Heart left ventricle (tissue), 13 donors: ENCODE data around the gene CASP7.

Experiments
- POLR2A ChIP-seq, 2 donors: fragments of 450-650 bp; IDR thresholded peaks; one replicate each; pipeline ENCODE4 v1.6.1; 2017; ENCODE audit warnings: antibody characterized with exemption in 2 of 2, mild to moderate bottlenecking in 2 of 2, moderate library complexity in 2 of 2
- TF ChIP-seq, protein P1 (sequence below), 12 donors: fragments of 200-600 bp; sonication (generic) in 4 of 12; IDR thresholded peaks; one replicate each; pipeline versions ENCODE4 v1.5.0 to v1.8.0; 2018 to 2022; ENCODE audit warnings: antibody characterized with exemption in 12 of 12, mild to moderate bottlenecking in 5 of 12
- donor health status: ischemic (EF 13 %, LVEDD 7.1; RV severe dilation, severe dysfunction).
- donor health status: DM: no; HTN: yes; CAD: no.
- donor health status: DM: no; HTN: no; CAD: no.
- donor health status: ischemic (EF 25% LVEDD 6.9; RV normal size, moderate dysfunction).
- donor health status: ischemic (EF 25% LVEDD 5.7; RV mildly dilated, moderate dysfunction).
- donor health status: ischemic (EF 35%, LVEDD 5.7; RV mildly dilated, moderate dysfunction).
- donor health status: nonischemic (EF 11% LVEDD 7.7; RV severe dilation, severe dysfunction).
- donor health status: DM: yes; HTN: yes; CAD: no.
- donor health status: PGD.
- donor health status: ischemic (EF 29% LVEDD 5.4; RV normal size, mild dysfunction).
- donor health status: nonischemic (EF 23%, LVEDD 6.1; RV moderate dilation, normal function).

- TF ChIP-seq, protein P1, sequence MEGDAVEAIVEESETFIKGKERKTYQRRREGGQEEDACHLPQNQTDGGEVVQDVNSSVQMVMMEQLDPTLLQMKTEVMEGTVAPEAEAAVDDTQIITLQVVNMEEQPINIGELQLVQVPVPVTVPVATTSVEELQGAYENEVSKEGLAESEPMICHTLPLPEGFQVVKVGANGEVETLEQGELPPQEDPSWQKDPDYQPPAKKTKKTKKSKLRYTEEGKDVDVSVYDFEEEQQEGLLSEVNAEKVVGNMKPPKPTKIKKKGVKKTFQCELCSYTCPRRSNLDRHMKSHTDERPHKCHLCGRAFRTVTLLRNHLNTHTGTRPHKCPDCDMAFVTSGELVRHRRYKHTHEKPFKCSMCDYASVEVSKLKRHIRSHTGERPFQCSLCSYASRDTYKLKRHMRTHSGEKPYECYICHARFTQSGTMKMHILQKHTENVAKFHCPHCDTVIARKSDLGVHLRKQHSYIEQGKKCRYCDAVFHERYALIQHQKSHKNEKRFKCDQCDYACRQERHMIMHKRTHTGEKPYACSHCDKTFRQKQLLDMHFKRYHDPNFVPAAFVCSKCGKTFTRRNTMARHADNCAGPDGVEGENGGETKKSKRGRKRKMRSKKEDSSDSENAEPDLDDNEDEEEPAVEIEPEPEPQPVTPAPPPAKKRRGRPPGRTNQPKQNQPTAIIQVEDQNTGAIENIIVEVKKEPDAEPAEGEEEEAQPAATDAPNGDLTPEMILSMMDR (IDR thresholded peaks at IDR 0.05), result no peak
- no peak for TF ChIP-seq POLR2A (IDR thresholded peaks at IDR 0.05)
Measured at GRCh38 chr10:113751181-113751732, 71.5 kb downstream of the CASP7 start, which contains the start of gene PLEKHS1.
